ENCODE results near the gene PRKAG2. TPM values are rescaled to one million over a fixed set of nuclear protein-coding genes. Genes with fewer than 3 reads are reported as not detected.

The PRKAG2 gene
- total RNA-seq, 1 donor from 2014 or later: 21.1 TPM

- Histone ChIP-seq H3K36me3 (ENCODE audit: control insufficient read depth, insufficient read depth, low read length) (no peaks in the 10 kb centered on the region), H3K4me3 (ENCODE audit: low read depth, low read length) (no peak overlapping the region), H3K27me3 (ENCODE audit: control insufficient read depth, insufficient read depth, low read length) (no peaks in the 10 kb centered on the region)
- TF ChIP-seq CTCF (IDR thresholded peaks at IDR 0.05; ENCODE audit: insufficient read depth, low read length, poor library complexity, severe bottlenecking): no peak
- DNase-seq (ENCODE audit: low read depth): no peak
Observed at GRCh38 chr7:151714201-151714600, 162.7 kb downstream of the PRKAG2 start.

GRCh38 chr7:151712810-151713125 lies 164.1 kb downstream of the PRKAG2 start:
- Histone ChIP-seq H3K36me3 (ENCODE audit: control insufficient read depth, insufficient read depth, low read length) (no peaks in the 10 kb centered on the region), H3K27me3 (ENCODE audit: control insufficient read depth, insufficient read depth, low read length) (no peaks in the 10 kb centered on the region), H3K4me3 (ENCODE audit: low read depth, low read length) (no peak overlapping the region)
- DNase-seq (ENCODE audit: low read depth): no peak
- no peak for TF ChIP-seq CTCF (IDR thresholded peaks at IDR 0.05; ENCODE audit: insufficient read depth, low read length, poor library complexity, severe bottlenecking)

- no peak for DNase-seq (ENCODE audit: low read depth)
- no peak for TF ChIP-seq CTCF (IDR thresholded peaks at IDR 0.05; ENCODE audit: insufficient read depth, low read length, poor library complexity, severe bottlenecking)
- no peaks in the 10 kb centered on the region for H3K27me3 ChIP-seq (ENCODE audit: control insufficient read depth, insufficient read depth, low read length)
- H3K4me3 ChIP-seq (ENCODE audit: low read depth, low read length): no peak overlapping the region
- H3K36me3 ChIP-seq (ENCODE audit: control insufficient read depth, insufficient read depth, low read length): no peaks in the 10 kb centered on the region
Observed at GRCh38 chr7:151711906-151712809, 164.8 kb downstream of the PRKAG2 start.

- no peak for TF ChIP-seq CTCF (IDR thresholded peaks at IDR 0.05; ENCODE audit: insufficient read depth, low read length, poor library complexity, severe bottlenecking)
- DNase-seq (ENCODE audit: low read depth): no peak
- no peaks in the 10 kb centered on the region for H3K36me3 ChIP-seq (ENCODE audit: control insufficient read depth, insufficient read depth, low read length)
- no peak overlapping the region for H3K4me3 ChIP-seq (ENCODE audit: low read depth, low read length)
- peaks cover 3% of the 10 kb centered on the region for H3K27me3 ChIP-seq (ENCODE audit: control insufficient read depth, insufficient read depth, low read length)
Observed at GRCh38 chr7:151711435-151711872, 165.5 kb downstream of the PRKAG2 start.

- TF ChIP-seq CTCF (IDR thresholded peaks at IDR 0.05; ENCODE audit: insufficient read depth, low read length, poor library complexity, severe bottlenecking): no peak
Observed at GRCh38 chr7:151710646-151711434, 166.1 kb downstream of the PRKAG2 start.

More at GRCh38 chr7:151710646-151711434, 166.1 kb downstream of the PRKAG2 start:
- H3K4me3 ChIP-seq (ENCODE audit: low read depth, low read length): no peak overlapping the region
- no peaks in the 10 kb centered on the region for H3K36me3 ChIP-seq (ENCODE audit: control insufficient read depth, insufficient read depth, low read length)
- DNase-seq (ENCODE audit: low read depth): no peak
- peaks cover 3% of the 10 kb centered on the region for H3K27me3 ChIP-seq (ENCODE audit: control insufficient read depth, insufficient read depth, low read length)
